ENCODE data around the gene OR2AG1.

OR2AG1 gene

DNA sequence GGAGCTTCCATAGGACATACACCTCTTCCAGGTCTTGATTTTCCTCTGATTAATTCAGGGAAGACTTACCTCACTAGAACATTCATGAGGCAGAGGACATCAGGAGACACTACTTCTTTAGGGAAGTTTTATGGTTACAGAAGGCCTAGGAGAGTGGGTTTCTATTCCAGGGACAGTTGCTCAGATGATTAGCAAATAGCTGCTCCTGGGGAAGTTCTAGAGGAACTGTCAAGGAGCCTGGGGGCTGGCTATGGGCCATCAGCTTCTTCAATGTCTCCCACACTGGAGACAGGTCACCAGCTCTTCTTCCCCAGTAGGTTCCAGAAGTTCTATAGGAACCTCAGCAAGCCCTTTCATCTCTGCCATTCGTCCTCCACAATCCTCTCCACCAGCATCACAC is 51.2 kb downstream of the OR2AG1 start:
- no peak for TF ChIP-seq CTCF (IDR thresholded peaks at IDR 0.05; ENCODE audit: control insufficient read depth, insufficient read depth, low read depth, low read length, missing control alignments)
- H3K4me3 ChIP-seq (ENCODE audit: control insufficient read depth, low read depth, low read length) = no peak overlapping the region

More for the DNA sequence above, 51.2 kb downstream of the OR2AG1 start:
- no peak for DNase-seq (ENCODE audit: low read depth)

Measured in AG09309 (cell line).